ENCODE results near the gene DGKG.
A peak's percentile ranks its signal among the peaks of the same experiment; 100 is the strongest.

Gene DGKG

GRCh38 chr3:186361762-186362536 lies at the start of gene DGKG:
Gene DGKG, minus strand, starts transcription at chr3:186362234. Its CDS starts 41,775 bp downstream, at chr3:186320459.
- TF ChIP-seq CTCF (IDR thresholded peaks at IDR 0.05; ENCODE audit: insufficient read depth, low read depth, low read length, missing control alignments), result no peak
- peak within 1 kb of the TSS; percentile 24 for H3K4me3 ChIP-seq (ENCODE audit: low read depth, low read length)
- DNase-seq (ENCODE audit: low read depth), result peak; percentile 33

GRCh38 chr3:186411089-186411488 lies 49.1 kb upstream of the DGKG start:
- no peak for DNase-seq (ENCODE audit: low read depth)
- H3K4me3 ChIP-seq (ENCODE audit: low read depth, low read length), result no peak overlapping the region
- no peak for TF ChIP-seq CTCF (IDR thresholded peaks at IDR 0.05; ENCODE audit: insufficient read depth, low read depth, low read length, missing control alignments)

GRCh38 chr3:186406669-186407635 lies 44.9 kb upstream of the DGKG start:
- no peak overlapping the region for H3K4me3 ChIP-seq (ENCODE audit: low read depth, low read length)
- no peak for TF ChIP-seq CTCF (IDR thresholded peaks at IDR 0.05; ENCODE audit: insufficient read depth, low read depth, low read length, missing control alignments)
- no peak for DNase-seq (ENCODE audit: low read depth)

GRCh38 chr3:186401556-186401955 lies 39.5 kb upstream of the DGKG start:
- no peak for DNase-seq (ENCODE audit: low read depth)
- no peak overlapping the region for H3K4me3 ChIP-seq (ENCODE audit: low read depth, low read length)
- no peak for TF ChIP-seq CTCF (IDR thresholded peaks at IDR 0.05; ENCODE audit: insufficient read depth, low read depth, low read length, missing control alignments)

- DNase-seq (ENCODE audit: low read depth), result no peak
- H3K4me3 ChIP-seq (ENCODE audit: low read depth, low read length), result no peak overlapping the region
- TF ChIP-seq CTCF (IDR thresholded peaks at IDR 0.05; ENCODE audit: insufficient read depth, low read depth, low read length, missing control alignments), result no peak
These were observed 38.6 kb upstream of the DGKG start for GRCh38 chr3:186400662-186401061.

- TF ChIP-seq CTCF (IDR thresholded peaks at IDR 0.05; ENCODE audit: insufficient read depth, low read depth, low read length, missing control alignments), result no peak
These were observed 38.0 kb upstream of the DGKG start for GRCh38 chr3:186400026-186400425.

More at GRCh38 chr3:186400026-186400425, 38.0 kb upstream of the DGKG start:
- no peak overlapping the region for H3K4me3 ChIP-seq (ENCODE audit: low read depth, low read length)
- DNase-seq (ENCODE audit: low read depth), result no peak
